Testis (tissue), 2 donors: ENCODE data around the gene MED17.

Experiments
- POLR2A ChIP-seq: fragments of 450-650 bp; IDR thresholded peaks from one replicate; pipeline ENCODE4 v1.6.1; 2017; ENCODE audit warnings: antibody characterized with exemption, mild to moderate bottlenecking, moderate library complexity
- TF ChIP-seq, protein P1 (sequence below), 3 experiments: fragments of 450-650 bp in 2 of 3; fragments of 200-600 bp in 1 of 3; sonication (generic) in 1 of 3; IDR thresholded peaks; one replicate each; pipeline ENCODE4 v1.5.1; 2016 to 2019; ENCODE audit warnings: antibody characterized with exemption in 3 of 3, mild to moderate bottlenecking in 2 of 3, moderate library complexity in 1 of 3

DNA sequence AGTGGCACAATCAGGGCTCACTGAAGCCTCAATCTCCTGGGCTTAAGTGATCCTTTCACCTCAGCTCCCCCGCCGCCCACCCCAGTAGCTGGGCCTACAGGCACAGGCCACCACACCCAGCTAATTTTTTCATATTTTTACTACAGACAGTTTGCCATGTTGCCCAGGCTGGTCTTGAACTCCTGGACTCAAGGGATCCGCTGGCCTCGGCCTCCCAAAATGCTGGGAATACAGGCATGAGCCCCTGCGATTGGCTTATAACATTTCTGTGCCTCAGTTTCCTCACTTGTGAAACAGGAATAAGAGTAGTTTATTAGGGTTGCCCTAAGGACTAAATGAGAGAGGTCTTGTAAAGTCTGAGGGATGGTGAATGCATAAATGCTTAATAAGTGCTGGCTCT lies 65.1 kb downstream of the MED17 start:
- TF ChIP-seq POLR2A = no peak
- TF ChIP-seq, protein P1, sequence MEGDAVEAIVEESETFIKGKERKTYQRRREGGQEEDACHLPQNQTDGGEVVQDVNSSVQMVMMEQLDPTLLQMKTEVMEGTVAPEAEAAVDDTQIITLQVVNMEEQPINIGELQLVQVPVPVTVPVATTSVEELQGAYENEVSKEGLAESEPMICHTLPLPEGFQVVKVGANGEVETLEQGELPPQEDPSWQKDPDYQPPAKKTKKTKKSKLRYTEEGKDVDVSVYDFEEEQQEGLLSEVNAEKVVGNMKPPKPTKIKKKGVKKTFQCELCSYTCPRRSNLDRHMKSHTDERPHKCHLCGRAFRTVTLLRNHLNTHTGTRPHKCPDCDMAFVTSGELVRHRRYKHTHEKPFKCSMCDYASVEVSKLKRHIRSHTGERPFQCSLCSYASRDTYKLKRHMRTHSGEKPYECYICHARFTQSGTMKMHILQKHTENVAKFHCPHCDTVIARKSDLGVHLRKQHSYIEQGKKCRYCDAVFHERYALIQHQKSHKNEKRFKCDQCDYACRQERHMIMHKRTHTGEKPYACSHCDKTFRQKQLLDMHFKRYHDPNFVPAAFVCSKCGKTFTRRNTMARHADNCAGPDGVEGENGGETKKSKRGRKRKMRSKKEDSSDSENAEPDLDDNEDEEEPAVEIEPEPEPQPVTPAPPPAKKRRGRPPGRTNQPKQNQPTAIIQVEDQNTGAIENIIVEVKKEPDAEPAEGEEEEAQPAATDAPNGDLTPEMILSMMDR (IDR thresholded peaks at IDR 0.05) = no peak
